ENCODE data around the gene DCAF4.

DNA sequence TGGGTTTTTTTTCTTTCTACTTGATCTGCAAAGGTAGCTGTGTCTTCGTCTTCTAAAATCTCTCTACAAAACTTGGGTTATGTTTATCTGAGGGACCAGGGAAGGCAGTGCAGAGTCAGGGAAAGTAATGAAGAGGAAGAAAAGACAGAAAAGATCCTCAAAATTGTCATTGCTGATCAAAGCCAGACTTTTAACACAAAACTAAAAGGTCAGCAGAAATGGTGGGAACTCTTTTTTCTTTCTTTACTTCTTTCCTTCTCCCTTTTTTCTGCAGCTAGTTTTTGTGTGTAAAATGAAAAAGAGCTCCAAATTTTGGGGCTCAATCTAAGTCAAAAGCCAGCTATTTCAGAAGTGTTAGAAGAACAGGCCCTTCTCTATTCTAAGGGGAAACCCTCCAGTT lies 44.2 kb upstream of the DCAF4 start:
- TF ChIP-seq YY1 (IDR thresholded peaks at IDR 0.05; ENCODE audit: insufficient read depth, insufficient read length) (no peak), ZNF274 (IDR thresholded peaks at IDR 0.05; ENCODE audit: low read depth, low read length) (no peak)

All from NT2/D1 (cell line).